Activated naive CD4-positive, alpha-beta T cell treated with anti-CD3 and anti-CD28 coated beads, Interleukin-2, amount 50 U/mL, for 72 hours (primary cell): ENCODE data around the gene C19orf67. TPM values are rescaled to one million over a fixed set of nuclear protein-coding genes. Genes with fewer than 3 reads are reported as not detected.

Source experiments
- ATAC-seq, 2 donors: fragments of 150-1000 bp; cut with Tn5 transposase; 2 replicates each; pipeline ENCODE4 v1.10.0; 2021; ENCODE audit warnings: mild to moderate bottlenecking in 2 of 2, moderate library complexity in 2 of 2
- DNase-seq, 2 donors: peaks; one replicate each; pipeline ENCODE4 v3.0.0; 2021 to 2022; ENCODE audit warnings: low spot score in 2 of 2
- H3K27ac Mint-ChIP-seq, 2 donors: one replicate each; pipeline ENCODE4 v1.8.0; 2022; ENCODE audit warnings: mild to moderate bottlenecking in 2 of 2, mixed read lengths in 2 of 2
- H3K36me3 Mint-ChIP-seq, 2 donors: one replicate each; pipeline ENCODE4 v1.8.0; 2022; ENCODE audit warnings: mixed read lengths in 2 of 2
- H3K9me3 Mint-ChIP-seq, 2 donors: one replicate each; pipeline ENCODE4 v1.8.0; 2022; ENCODE audit warnings: mixed read lengths in 2 of 2
- total RNA-seq, 2 donors: library from RNA; stranded (reverse); gene quantifications; one replicate each; pipeline ENCODE4 v1.2.3, GENCODE V29; 2022

The C19orf67 gene
- total RNA-seq, 2 donors from 2014 or later = not detected

DNA sequence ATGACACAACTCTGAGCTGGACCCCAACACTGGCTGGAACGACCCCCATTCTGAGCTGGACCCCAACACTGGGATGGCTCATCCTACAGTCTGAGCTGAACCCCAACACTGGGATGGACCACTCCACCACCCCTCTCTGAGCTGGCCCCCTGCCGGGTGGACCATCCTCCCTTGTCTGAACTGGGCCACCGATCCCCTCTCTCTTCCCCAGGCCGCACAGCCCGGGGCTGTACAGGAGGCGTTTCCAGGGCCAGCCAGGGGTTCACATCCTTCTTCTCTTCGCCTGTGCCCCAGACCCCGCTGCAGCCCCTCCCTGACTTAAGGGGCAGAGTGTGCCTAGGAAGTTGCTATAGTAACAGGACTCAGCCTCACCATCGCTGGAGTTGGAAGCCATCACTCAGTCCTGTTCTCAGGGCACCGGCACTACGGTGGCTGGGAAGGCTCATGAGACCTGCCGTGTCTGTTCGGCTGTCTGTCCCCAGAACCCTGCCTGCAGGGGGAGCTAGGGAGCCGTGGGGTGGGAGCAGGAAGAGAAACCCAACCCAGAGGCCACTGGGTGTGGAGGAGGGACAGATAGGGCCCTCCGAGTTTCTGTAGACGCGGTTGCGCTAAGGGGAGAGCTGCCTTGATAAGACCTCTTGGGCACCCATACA, 28.3 kb upstream of the C19orf67 start:
- DNase-seq (peak in 1 of 2 donors; percentile 67), ATAC-seq (no peak)
- H3K36me3 Mint-ChIP-seq = peaks cover 0 to 5% of the 10 kb centered on the region in 2 donors
- H3K27ac Mint-ChIP-seq = peak overlapping the region; percentile 29 to 51
- H3K9me3 Mint-ChIP-seq = no peaks in the 10 kb centered on the region

DNA sequence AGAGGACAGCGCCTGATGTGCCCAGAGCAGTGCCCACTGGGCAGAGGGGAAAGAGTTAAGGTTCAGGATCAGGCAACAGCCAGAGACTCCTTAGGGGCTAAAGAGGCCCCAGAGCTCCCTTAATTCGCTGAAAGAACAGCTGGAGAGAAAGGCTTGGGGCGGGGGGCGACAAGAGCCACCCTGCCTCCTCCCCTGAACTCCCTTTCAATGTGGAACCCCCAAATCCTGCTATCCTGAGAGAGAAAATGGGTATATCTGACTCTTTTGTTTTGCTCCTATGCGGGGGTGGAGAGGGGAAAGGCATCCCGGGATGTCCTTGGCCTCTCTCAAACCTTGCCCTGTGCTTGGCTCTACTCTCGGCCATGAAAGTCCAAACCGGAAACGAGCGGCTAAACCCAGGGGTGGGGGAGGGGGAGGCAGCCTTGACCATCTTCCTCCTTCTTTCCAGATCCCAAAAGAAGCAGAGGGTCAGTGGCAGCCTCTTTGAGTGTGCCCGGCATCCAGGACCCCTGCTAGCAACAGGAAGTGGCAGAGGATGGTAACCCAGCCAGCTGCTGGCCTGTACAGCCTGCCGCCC, 27.3 kb upstream of the C19orf67 start:
- Mint-ChIP-seq H3K9me3 (no peaks in the 10 kb centered on the region), H3K27ac (peak overlapping the region; percentile 51 to 65), H3K36me3 (peaks cover 0 to 5% of the 10 kb centered on the region in 2 donors)
- DNase-seq = no peak
- no peak for ATAC-seq

DNA sequence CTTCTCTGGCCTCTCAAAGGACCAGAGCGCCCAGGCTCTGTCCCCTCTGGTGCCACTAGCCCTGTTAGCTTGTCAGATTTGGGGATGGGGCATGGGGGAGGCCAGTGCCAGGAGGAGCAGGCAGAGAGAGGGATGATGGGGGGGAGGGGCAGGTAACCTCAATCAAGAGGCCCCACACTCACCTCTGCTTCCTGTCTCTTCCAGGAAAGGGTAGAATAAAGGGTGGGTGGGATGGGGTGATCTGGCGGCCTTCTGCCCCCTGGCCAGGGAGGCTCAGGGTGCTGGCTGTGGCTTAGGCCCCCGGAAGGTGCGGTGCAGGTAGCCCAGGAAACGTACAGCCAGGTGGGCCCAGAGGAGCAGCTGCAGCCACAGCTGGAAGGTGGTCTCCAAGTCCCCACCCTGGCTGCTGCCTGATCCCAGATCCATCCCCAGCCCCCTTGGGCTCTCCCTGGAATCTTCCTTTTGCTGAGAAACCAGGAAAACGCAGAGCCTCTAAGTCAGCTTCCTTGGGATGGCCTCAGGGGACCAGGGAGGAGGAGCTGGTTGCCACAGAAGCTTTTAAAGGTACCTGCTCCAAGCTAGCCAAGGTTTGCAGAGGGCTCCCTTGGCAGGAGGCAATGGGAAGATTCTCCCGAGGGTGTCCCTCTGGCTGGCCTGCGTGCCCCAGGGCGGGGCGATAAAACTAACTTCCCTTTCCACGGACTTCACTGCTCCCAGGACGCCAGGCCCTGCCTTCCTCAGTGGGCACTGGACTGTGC, 26.6 kb upstream of the C19orf67 start:
- H3K9me3 Mint-ChIP-seq = no peaks in the 10 kb centered on the region
- H3K36me3 Mint-ChIP-seq = peaks cover 0 to 5% of the 10 kb centered on the region in 2 donors
- ATAC-seq = no peak
- no peak overlapping the region for H3K27ac Mint-ChIP-seq
- DNase-seq = no peak

DNA sequence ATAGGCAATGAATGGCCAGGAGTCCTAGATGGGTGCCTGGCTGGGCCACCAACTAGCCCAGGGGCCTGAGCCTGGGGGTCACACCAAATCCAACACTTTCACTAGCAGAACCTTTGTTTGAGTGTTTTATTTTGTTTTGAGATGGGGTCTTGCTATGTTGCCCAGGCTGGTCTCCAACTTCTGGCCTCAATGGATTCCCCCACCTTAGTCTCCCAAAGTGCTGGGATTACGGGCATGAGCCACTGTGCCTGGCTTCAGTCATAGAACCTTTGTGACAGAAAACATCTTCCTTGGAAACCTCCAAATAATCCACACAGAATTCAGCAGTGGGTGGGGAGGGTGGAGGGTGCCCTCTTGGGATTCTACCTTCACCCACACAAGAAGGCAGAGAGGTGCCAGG, 25.9 kb upstream of the C19orf67 start:
- ATAC-seq (no peak), DNase-seq (no peak)
- Mint-ChIP-seq H3K9me3 (no peaks in the 10 kb centered on the region), H3K36me3 (peaks cover 0 to 2% of the 10 kb centered on the region in 2 donors), H3K27ac (no peak overlapping the region)

DNA sequence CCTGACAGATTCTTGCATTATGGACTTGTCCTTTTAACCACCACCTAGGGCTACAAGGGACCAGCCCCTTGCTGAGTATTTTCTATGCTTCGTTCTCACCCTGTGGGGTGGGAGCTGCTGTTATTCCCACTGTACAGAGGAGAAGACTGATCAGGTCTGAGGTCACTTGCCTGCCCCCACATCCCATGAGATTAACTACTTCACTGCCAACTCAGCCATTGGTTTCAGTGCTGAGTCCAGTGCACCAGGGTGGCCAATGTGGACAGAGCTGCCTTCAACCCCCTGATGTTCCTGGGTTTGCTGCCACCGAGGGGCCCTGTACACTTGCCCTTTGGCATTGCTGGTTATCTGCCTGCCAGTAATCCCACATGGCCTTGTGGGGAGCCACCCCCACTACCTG, 25.1 kb upstream of the C19orf67 start:
- Mint-ChIP-seq H3K27ac (no peak overlapping the region), H3K36me3 (no peaks in the 10 kb centered on the region), H3K9me3 (no peaks in the 10 kb centered on the region)
- ATAC-seq (no peak), DNase-seq (no peak)

DNA sequence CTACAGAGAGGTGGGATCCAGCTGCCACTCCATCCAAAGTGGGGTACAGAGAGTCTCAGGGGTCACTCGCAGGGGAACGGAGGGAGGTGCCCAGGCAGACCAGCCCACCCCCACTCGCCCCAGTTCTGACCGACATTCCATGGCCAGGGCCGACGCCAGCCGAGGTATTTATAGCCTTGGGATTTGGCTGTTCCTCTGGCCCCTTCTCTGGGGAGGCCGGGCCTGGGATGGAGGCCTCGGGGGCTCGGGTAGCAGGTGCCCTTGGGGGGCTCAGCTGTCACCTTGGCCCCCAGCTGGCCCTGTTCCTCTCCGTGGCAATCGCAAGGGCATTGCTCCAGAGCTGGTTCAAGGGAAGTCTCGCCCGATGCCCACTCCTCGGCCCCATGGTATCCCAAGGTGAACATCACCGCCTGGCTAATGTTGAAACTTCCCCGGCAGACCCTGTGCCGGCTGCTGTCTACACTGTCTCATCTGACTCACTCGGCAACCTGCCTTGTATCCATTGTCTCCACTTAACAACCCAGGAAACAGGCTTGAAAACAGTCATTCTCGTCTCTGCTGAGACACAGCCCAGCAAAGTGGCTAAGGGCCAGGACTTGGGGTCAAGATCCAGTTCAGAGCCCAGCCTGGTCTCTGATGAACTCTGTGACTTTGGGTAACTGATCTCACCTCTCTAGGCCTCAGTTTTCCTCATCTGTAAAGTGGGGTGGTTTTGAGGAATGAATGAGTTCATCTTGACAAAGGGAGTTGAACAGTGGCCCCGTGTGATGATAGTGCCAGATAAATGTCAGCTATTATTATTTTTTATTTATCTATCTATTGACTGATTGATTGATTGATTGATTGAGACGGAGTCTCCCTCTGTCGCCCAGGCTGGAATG, 22.2 kb upstream of the C19orf67 start:
- no peaks in the 10 kb centered on the region for H3K36me3 Mint-ChIP-seq
- H3K27ac Mint-ChIP-seq = peak overlapping the region in 1 of 2 donors; percentile 75
- ATAC-seq (no peak), DNase-seq (no peak)
- H3K9me3 Mint-ChIP-seq = no peaks in the 10 kb centered on the region

DNA sequence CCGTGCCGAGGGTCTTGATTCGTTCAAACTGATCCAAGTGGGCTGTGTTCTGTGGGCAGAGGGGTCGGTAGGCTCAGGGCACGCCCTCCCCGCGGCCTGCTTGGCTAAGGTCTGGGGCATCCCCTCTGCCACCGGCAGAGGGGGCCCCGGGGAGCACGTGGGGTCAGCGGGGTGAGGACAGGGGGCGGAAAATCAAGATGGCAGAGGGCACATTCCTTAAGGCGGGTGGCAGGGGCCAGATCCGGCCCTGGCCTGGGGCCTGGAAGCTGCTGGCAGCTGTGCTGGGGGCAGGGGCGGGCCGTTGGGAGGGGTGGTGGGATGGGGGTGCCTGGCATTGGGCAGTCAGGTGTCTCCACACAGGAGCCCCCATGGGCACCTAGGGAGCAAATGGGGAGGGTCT, 21.3 kb upstream of the C19orf67 start:
- Mint-ChIP-seq H3K36me3 (no peaks in the 10 kb centered on the region), H3K9me3 (no peaks in the 10 kb centered on the region), H3K27ac (peak overlapping the region in 1 of 2 donors; percentile 55)
- ATAC-seq = no peak
- DNase-seq = no peak

DNA sequence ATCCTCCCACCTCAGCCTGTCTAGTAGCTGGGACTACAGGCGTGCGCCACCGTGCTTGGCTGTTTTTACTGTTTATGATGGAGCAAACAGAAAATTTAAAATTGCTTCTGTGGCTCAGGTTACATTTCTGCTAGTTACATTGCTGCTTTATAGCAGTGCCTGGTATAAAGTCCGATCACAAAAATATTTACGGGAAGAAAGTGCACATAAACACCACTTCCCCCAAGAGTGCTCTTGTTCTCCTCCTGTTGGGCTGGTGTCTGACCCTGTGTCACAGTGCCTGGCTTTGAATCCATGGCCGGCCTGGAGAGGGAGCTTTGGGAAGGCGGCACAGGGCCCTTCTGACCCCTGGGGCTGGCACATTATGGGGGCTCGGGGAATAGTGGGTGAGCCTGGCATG, 20.1 kb upstream of the C19orf67 start:
- Mint-ChIP-seq H3K27ac (no peak overlapping the region), H3K36me3 (no peaks in the 10 kb centered on the region), H3K9me3 (no peaks in the 10 kb centered on the region)
- DNase-seq (no peak), ATAC-seq (no peak)

DNA sequence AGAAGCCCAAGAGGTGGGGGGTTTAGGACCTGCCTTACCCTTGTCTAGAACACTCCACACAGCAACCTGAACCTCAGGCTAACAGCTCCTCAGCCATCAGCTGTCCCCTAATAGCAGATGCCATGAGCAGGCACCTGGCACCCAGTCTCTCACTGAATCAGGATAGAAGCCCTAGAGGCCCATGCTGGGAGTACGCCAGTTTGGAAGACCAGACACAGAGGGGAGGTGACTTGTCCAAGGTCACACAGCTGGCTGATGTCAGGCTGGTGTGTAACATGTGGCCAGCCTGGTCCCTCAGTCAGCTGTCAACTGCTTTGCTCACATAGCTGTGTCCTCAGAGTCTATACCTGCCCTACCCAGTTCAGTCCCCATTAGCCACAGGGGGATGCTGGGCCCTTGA, 17.7 kb upstream of the C19orf67 start:
- Mint-ChIP-seq H3K36me3 (no peaks in the 10 kb centered on the region), H3K27ac (peak overlapping the region in 1 of 2 donors; percentile 68), H3K9me3 (no peaks in the 10 kb centered on the region)
- ATAC-seq (no peak), DNase-seq (no peak)

DNA sequence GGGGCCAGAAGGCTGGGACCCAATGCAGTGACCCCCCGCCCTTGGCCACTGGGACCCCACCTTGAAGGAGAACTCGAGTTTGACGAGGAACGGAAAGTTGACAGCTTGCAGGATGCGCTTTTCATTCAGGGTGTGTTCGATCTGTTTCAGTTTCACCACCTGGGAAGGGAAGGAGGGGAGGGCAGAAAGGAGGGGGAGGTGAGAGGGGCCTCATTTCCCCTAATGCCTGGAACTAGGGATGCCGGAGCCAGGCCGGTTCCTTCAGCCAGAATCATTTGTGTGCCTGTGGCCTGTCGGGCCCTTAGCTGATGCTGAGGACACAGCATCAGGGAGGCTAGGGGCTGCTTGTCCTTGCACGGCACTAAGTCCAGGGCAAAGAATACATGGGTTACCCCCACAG, 17.2 kb upstream of the C19orf67 start:
- DNase-seq = no peak
- no peaks in the 10 kb centered on the region for H3K36me3 Mint-ChIP-seq
- H3K9me3 Mint-ChIP-seq = no peaks in the 10 kb centered on the region
- no peak for ATAC-seq
- peak overlapping the region in 1 of 2 donors; percentile 68 for H3K27ac Mint-ChIP-seq

DNA sequence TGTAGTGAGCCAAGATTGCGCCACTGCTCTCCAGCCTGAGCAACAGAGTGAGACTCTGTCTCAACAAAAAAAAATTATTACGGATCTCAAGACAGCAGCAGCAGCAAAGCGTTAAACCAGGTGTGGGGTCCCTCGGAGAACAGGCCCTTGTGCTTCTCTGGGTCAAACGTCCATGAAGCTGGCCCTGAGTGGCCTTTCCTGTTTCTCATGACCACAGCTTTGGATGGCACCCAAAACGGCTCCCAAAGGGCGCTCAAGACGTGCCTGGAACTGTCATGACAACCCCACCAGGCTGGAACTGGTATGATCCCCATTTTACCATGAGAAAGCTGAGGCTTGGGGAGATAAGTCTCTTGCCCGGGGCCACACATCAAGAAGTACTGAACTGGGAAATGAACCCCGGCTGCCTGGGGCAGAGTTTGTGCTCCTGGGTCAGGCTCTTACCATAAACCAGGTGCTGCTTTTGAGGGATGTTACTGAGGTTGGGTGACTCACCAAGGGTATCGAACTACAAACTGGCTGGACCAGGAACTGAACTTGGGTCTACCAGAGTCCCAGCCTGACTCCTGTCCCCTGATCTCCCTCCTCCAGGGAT, 16.6 kb upstream of the C19orf67 start:
- ATAC-seq (no peak), DNase-seq (no peak)
- Mint-ChIP-seq H3K36me3 (no peaks in the 10 kb centered on the region), H3K27ac (no peak overlapping the region), H3K9me3 (no peaks in the 10 kb centered on the region)

DNA sequence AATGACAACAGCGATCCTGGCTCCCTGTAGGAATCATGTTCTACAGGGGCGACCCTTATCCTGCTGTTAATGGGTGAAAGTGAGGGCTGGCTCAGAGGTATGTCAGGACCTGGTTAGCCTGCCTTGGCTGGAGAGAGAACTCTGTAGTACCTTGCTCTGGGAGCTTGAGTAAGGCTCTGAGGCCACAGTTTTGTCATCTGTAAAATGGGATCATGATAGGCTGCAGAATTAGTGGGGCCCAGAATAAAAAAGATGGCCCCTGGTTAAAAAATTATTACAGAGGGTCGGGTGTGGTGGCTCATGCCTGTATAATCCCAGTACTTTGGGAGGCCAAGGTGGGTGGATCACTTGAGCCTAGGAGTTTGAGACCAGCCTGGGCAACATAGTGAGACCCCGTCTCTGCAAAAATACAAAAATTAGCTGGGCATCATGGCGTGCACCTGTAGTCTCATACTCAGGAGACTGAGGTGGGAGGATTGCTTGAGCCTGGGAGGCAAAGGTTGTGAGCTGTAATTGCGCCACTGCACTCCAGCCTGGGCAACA, 15.5 kb upstream of the C19orf67 start:
- no peaks in the 10 kb centered on the region for H3K9me3 Mint-ChIP-seq
- peak overlapping the region; percentile 28 to 65 for H3K27ac Mint-ChIP-seq

DNA sequence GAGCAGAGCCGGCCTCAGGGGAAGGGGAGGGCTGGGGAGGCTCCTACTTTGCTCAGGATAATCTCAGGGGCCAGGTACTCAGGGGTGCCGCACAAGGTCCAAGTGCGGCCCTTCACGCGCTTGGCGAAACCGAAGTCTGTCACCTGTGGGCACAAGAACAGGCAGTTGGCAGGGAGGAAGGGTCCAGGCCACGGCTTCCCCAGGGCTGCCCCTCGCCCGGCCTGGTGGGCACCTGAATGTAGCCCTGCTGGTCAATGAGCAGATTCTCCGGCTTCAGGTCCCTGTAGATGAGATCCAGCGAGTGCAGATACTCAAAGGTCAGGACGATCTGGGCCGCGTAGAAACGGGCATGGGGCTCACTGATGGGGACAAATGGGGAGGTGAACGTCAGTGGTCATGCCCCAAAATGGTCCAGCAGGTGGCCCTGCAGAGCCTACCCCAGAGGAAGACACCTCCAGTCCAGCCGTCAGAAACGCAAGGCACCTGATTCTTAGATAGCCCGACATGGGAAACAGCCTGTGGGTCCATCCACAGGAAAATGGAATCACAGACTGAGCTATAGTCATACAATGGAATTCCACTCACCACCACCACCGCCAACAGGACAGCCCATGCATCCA, 12.1 kb upstream of the C19orf67 start:
- Mint-ChIP-seq H3K9me3 (peaks cover 3 to 7% of the 10 kb centered on the region in 2 donors), H3K27ac (no peak overlapping the region), H3K36me3 (peaks cover 0 to 16% of the 10 kb centered on the region in 2 donors)
- DNase-seq = no peak
- no peak for ATAC-seq

More for the DNA sequence above, 15.5 kb upstream of the C19orf67 start:
- H3K36me3 Mint-ChIP-seq = no peaks in the 10 kb centered on the region
- DNase-seq (no peak), ATAC-seq (no peak)

DNA sequence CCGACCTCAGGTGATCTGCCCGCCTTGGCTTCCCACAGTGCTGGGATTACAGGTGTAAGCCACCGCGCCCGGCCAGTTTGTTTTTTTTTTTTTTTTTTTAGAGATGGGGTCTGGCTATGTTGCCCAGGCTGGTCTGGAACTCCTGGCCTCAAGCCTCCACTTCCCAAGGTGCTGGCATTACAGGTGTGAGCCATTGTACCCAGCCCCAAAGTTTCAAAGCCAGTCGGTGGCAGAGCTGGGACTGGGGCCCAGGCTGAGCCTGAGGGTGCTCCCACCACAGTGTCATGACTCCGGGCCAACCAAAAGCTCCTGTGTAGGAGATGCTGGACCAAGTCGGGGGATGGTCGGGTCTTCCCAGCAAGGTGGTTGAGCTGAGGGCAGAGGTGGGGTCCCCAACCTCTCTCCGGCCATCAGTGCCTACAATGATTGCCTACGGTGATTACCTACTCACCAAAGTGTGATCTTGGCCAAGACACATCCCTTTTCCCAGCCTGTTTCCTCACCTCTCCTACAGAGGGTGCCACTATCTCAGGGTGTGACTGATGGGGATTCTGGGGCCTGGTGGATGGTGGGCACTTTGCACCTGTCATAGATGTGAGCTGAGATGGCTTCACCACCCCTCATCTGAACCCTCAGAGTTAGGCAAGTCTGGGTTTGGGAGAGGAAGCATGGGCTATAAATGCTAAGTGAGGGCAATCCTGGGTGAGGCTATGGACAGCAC, 10.8 kb upstream of the C19orf67 start:
- peak overlapping the region in 1 of 2 donors; percentile 54 for H3K27ac Mint-ChIP-seq
- H3K9me3 Mint-ChIP-seq = peaks cover 3 to 7% of the 10 kb centered on the region in 2 donors
- ATAC-seq (no peak), DNase-seq (no peak)
- peaks cover 0 to 25% of the 10 kb centered on the region in 2 donors for H3K36me3 Mint-ChIP-seq

DNA sequence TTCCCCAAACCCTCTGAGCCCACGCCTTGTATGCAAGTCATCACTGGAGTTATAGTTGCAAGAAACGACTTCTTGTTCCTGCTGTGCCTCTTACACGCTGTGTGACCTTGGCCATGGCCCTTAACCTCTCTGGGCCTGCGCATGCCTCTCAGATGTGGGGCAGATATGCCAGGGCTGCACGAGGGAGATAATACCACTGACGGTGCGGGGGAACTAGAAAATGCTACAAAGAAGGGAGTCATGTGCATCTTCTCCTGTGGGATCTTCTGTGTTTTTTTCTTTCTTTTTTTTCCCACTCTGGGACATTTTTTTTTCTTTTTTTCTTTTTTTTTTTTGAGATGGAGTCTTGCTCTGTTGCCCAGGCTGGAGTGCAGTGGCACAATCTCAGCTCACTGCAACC, 9.3 kb upstream of the C19orf67 start:
- Mint-ChIP-seq H3K36me3 (peaks cover 0 to 26% of the 10 kb centered on the region in 2 donors), H3K27ac (no peak overlapping the region), H3K9me3 (peaks cover 3 to 7% of the 10 kb centered on the region in 2 donors)
- ATAC-seq = no peak
- no peak for DNase-seq
